H4 (cell line): ENCODE results near the gene KIF26A. TPM values are rescaled to one million over a fixed set of nuclear protein-coding genes. Genes with fewer than 3 reads are reported as not detected.

Experiments
- DNase-seq: peaks from one replicate; pipeline ENCODE4 v3.0.0-alpha.2; 2015; ENCODE audit warnings: low spot score
- total RNA-seq: library from RNA; depleted of rRNA; stranded (reverse); fragments of >200 nt; shearing (Covaris generic); gene quantifications from 2 replicates; pipeline ENCODE4 v1.2.3, GENCODE V29; 2014

The KIF26A gene
- total RNA-seq, 1 experiment from 2014 or later = 0.77 TPM

- DNase-seq = no peak
These were observed 25.5 kb upstream of the KIF26A start for GRCh38 chr14:104112609-104113571.

GRCh38 chr14:104113631-104114420 is 24.6 kb upstream of the KIF26A start:
- DNase-seq = no peak

- no peak for DNase-seq
These were observed 23.8 kb upstream of the KIF26A start for GRCh38 chr14:104114421-104115130.

GRCh38 chr14:104115131-104115600 is 23.2 kb upstream of the KIF26A start:
- no peak for DNase-seq

GRCh38 chr14:104115691-104116287 is 22.6 kb upstream of the KIF26A start:
- DNase-seq = no peak

- DNase-seq = no peak
These were observed 22.1 kb upstream of the KIF26A start for GRCh38 chr14:104116288-104116755.

- no peak for DNase-seq
These were observed 21.5 kb upstream of the KIF26A start for GRCh38 chr14:104116756-104117340.

- no peak for DNase-seq
These were observed 20.9 kb upstream of the KIF26A start for GRCh38 chr14:104117341-104118005.

GRCh38 chr14:104118006-104118844 is 20.2 kb upstream of the KIF26A start:
- DNase-seq = no peak

GRCh38 chr14:104119119-104119487 is 19.3 kb upstream of the KIF26A start:
- DNase-seq = no peak

- no peak for DNase-seq
These were observed 18.7 kb upstream of the KIF26A start for GRCh38 chr14:104119488-104120251.

GRCh38 chr14:104120281-104120741 is 18.1 kb upstream of the KIF26A start:
- no peak for DNase-seq

GRCh38 chr14:104121142-104121541 is 17.2 kb upstream of the KIF26A start:
- no peak for DNase-seq

GRCh38 chr14:104123879-104124278 is 14.5 kb upstream of the KIF26A start:
- no peak for DNase-seq

GRCh38 chr14:104125011-104125410 is 13.4 kb upstream of the KIF26A start:
- no peak for DNase-seq

GRCh38 chr14:104126753-104127152 is 11.6 kb upstream of the KIF26A start:
- no peak for DNase-seq

- no peak for DNase-seq
These were observed 9.4 kb upstream of the KIF26A start for GRCh38 chr14:104128981-104129380.

- no peak for DNase-seq
These were observed 8.8 kb upstream of the KIF26A start for GRCh38 chr14:104129556-104129955.
